Mammary microvascular endothelial cell (primary cell): Measurements from ENCODE around the gene COL3A1. TPM values are rescaled to one million over a fixed set of nuclear protein-coding genes. Genes with fewer than 3 reads are reported as not detected.

Experiments
- total RNA-seq: library from RNA; depleted of rRNA; stranded (reverse); fragments of >200 nt; gene quantifications from 2 replicates; pipeline ENCODE4 v1.2.3, GENCODE V29; 2015

The COL3A1 gene
- total RNA-seq, result 2.3 and 2.6 TPM in 2 replicates

DNA sequence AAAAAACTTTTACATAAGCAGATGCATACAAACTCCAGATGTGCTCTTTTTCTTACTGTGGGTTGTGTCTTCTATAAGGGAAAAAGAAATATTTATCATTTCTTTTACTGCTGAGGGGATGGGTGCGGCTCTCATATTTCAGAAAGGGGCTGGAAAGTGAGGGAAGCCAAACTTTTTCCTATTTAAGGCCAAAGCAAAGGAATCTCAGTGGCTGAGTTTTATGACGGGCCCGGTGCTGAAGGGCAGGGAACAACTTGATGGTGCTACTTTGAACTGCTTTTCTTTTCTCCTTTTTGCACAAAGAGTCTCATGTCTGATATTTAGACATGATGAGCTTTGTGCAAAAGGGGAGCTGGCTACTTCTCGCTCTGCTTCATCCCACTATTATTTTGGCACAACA, at the start of gene COL3A1:
TSS of gene COL3A1 (plus strand) at position 210 of the 400 bp plus-strand sequence. CDS start at position 327, 117 bp downstream.

Other genes starting within 250 kb of the COL3A1 start
- 28.7 and 32.0 TPM in 2 replicates for gene COL5A2, start 205.4 kb downstream of the COL3A1 start, total RNA-seq